Gastrocnemius medialis (tissue), 4 donors: ENCODE results near the gene IGFBPL1. TPM values are rescaled to one million over a fixed set of nuclear protein-coding genes. Genes with fewer than 3 reads are reported as not detected.

Experiments used
- ATAC-seq, 2 donors: fragments of 150-250 bp; one replicate each; pipeline ENCODE4 v1.9.1; 2016
- DNase-seq, 2 donors: peaks; one replicate each; pipeline ENCODE4 v3.0.0-alpha.2; 2019
- H3K27ac ChIP-seq, 4 donors: fragments of 200-600 bp; sonication (generic); 1 replicate in 1 of 4; 2 replicates in 3 of 4; pipeline ENCODE4 v1.5.1; 2016 to 2018; ENCODE audit warnings: mild to moderate bottlenecking in 2 of 4, moderate library complexity in 1 of 4
- H3K27me3 ChIP-seq, 3 donors: fragments of 200-600 bp; sonication (generic) in 2 of 3; 1 replicate in 1 of 3; 2 replicates in 2 of 3; pipeline versions ENCODE4 v1.5.1 to v1.6.0; 2016 to 2019; ENCODE audit warnings: mild to moderate bottlenecking in 1 of 3, moderate library complexity in 1 of 3
- H3K36me3 ChIP-seq, 2 donors: fragments of 200-600 bp; sonication (generic) in 1 of 2; one replicate each; pipeline ENCODE4 v1.5.1; 2017 to 2018
- H3K4me1 ChIP-seq, 2 donors: fragments of 200-600 bp; sonication (generic) in 1 of 2; one replicate each; pipeline ENCODE4 v1.5.1; 2016 to 2017; ENCODE audit warnings: mild to moderate bottlenecking in 2 of 2
- H3K4me3 ChIP-seq, 4 donors: fragments of 200-600 bp; sonication (generic) in 3 of 4; 1 replicate in 1 of 4; 2 replicates in 3 of 4; pipeline ENCODE4 v1.5.1; 2016 to 2019; ENCODE audit warnings: mild to moderate bottlenecking in 2 of 4
- H3K9me3 ChIP-seq, 3 donors: fragments of 200-600 bp; sonication (generic) in 2 of 3; 1 replicate in 1 of 3; 2 replicates in 2 of 3; pipeline ENCODE4 v1.5.1; 2016 to 2019
- CTCF ChIP-seq, 5 experiments: fragments of 450-650 bp in 3 of 5; fragments of 200-600 bp in 2 of 5; sonication (generic) in 2 of 5; IDR thresholded peaks in 4 of 5; conservative IDR thresholded peaks in 1 of 5; 1 replicate in 4 of 5; 2 replicates in 1 of 5; pipeline ENCODE4 v1.5.1; 2016 to 2019; ENCODE audit warnings: antibody characterized with exemption in 5 of 5, mild to moderate bottlenecking in 3 of 5, moderate library complexity in 3 of 5
- POLR2A ChIP-seq, 2 donors: fragments of 450-650 bp; IDR thresholded peaks; one replicate each; pipeline ENCODE4 v1.6.1; 2017; ENCODE audit warnings: antibody characterized with exemption in 2 of 2, mild to moderate bottlenecking in 2 of 2, moderate library complexity in 2 of 2
- in situ Hi-C, 4 donors: fragments of 200-750 bp; cut with MboI; loops; one replicate each; pipeline versions ENCODE4 v1.15.0 to v1.8.0; 2017; ENCODE audit warnings: low sequenced_read_pairs in 4 of 4
- intact Hi-C: fragments of 100-400 bp; cut with DNase I; formaldehyde crosslinking; loops from one replicate; pipeline ENCODE4 v1.15.1; 2023; ENCODE audit warnings: low total_unique reads
- total RNA-seq, 4 donors: library from RNA; depleted of rRNA; stranded (reverse); fragments of >200 nt; gene quantifications; one replicate each; pipeline versions ENCODE4 v1.1.0 to v1.2.3, GENCODE V29; 2016

The IGFBPL1 gene
- total RNA-seq, 4 donors from 2014 or later = not detected

DNA sequence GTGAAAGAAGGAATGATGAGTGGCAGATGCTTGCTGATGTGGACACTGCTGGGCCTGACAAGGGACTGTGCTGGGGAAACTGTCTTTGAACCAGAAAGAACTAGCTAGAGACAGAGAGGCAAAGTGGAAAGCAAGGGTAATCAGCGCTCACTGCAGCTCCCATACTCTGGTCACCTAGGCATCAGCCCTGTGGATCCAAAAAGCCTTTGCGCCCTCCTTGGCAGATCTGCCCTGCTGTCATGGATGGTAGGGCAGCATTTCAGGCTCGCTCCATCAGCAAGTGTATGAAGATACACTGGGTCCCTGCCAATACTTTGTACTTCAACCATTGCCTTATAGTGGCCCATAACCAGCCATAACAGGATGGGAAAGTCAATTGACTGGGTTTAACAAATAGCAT lies 38.4 kb downstream of the IGFBPL1 start:
- Histone ChIP-seq H3K36me3 (no peaks in the 10 kb centered on the region), H3K27me3 (no peaks in the 10 kb centered on the region), H3K4me3 (no peak overlapping the region), H3K4me1 (peaks cover 28 to 36% of the 10 kb centered on the region in 2 donors), H3K27ac (peak overlapping the region in 1 of 4 donors; percentile 71), H3K9me3 (peaks cover 0 to 4% (median 4%) of the 10 kb centered on the region in 3 donors)
- no peak for ATAC-seq
- in situ Hi-C loops (loop anchor here in 1 of 4 donors (10.0 to 25.0 kb wide), 2 partner anchors 311 to 799 kb away; partner anchors contain the start of genes FBXO10 and TOMM5), intact Hi-C loops (loop anchor here (5.0 to 10.0 kb wide), 3 partner anchors 794 to 901 kb away; partner anchors contain the start of genes FBXO10, POLR1E and TOMM5)
- no peak for DNase-seq
- TF ChIP-seq POLR2A (IDR thresholded peaks at IDR 0.05) (no peak), CTCF (IDR thresholded peaks at IDR 0.05 in 4 of 5, conservative IDR thresholded peaks at IDR 0.05 in 1 of 5) (no peak)

DNA sequence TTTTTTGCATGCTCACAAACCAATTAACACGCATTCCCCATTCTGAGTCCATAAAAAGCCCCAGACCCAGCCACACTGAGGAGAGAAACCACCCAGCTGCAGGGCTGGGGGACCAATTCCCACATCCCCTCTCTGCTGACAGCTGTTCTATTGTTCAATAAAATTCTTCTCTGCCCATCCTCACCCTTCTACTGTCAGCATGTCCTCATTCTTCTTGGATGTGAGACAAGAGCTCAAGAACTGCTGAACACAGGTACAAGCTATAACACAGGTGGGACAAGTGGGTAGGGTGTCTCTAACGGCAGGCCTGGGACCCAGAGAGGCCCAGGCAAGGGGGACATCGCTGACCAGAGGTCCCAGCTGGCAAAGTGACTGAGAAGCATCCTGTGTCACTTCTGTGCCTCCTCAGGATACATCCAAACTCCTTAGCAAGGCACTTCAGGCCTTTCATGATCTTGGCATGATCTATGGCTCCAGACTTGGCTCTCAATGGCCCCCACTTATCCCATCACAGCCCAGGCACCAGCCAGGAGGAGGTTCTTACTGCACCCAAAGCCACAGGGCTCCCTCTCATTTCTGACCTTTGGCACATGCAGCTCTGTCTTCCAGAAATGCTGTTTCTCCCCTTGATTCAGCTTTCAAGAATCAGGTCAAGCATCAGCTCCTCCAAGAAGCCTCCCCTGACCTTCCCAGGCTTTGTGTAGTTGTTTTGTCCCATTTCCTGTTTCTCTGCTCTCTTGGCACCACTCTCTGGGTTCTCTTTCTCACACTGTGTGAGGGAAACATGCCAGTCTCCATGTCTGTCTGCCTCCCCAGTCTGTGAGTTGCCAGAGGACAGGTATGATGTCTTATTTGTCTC lies 39.0 kb downstream of the IGFBPL1 start:
- in situ Hi-C loops (loop anchor here in 1 of 4 donors (10.0 to 25.0 kb wide), 2 partner anchors 310 to 798 kb away; partner anchors contain the start of genes FBXO10 and TOMM5), intact Hi-C loops (loop anchor here (5.0 to 10.0 kb wide), 4 partner anchors 473 to 900 kb away; partner anchors contain the start of genes FBXO10, POLR1E and TOMM5)
- no peaks in the 10 kb centered on the region for H3K27me3 ChIP-seq
- H3K27ac ChIP-seq = peak overlapping the region in 1 of 4 donors; percentile 71
- no peak for ATAC-seq
- peaks cover 0 to 4% (median 4%) of the 10 kb centered on the region in 3 donors for H3K9me3 ChIP-seq
- no peak for DNase-seq
- TF ChIP-seq CTCF (IDR thresholded peaks at IDR 0.05 in 4 of 5, conservative IDR thresholded peaks at IDR 0.05 in 1 of 5) (no peak), POLR2A (IDR thresholded peaks at IDR 0.05) (no peak)
- H3K4me3 ChIP-seq = no peak overlapping the region
- H3K4me1 ChIP-seq = peaks cover 35 to 42% of the 10 kb centered on the region in 2 donors
- no peaks in the 10 kb centered on the region for H3K36me3 ChIP-seq

DNA sequence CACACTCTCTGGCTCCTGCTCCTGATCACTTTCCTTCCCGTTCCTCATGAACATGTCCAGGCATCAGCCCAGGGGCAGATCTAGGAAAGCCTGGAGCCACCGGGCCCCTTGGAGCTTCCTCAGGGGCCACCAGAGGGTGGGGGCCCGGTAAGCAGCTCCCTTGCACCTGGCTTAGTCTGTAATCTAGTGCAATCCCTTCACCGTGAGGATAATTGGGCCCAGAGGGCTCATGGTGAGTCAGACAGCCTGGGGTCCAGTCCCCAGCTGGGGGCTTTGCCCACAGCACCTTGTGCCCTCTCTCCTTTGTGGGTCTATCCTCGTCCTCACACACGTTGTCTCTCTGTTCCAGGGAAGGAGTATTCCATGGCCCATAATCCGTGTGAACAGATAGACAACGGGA lies 42.1 kb downstream of the IGFBPL1 start:
- intact Hi-C loops = loop anchor here (5.0 to 10.0 kb wide), 3 partner anchors 470 to 897 kb away; partner anchors contain the start of genes FBXO10 and POLR1E
- peaks cover 34% of the 10 kb centered on the region in 2 donors for H3K4me1 ChIP-seq
- no peak overlapping the region for H3K4me3 ChIP-seq
- TF ChIP-seq CTCF (IDR thresholded peaks at IDR 0.05 in 4 of 5, conservative IDR thresholded peaks at IDR 0.05 in 1 of 5) (no peak), POLR2A (IDR thresholded peaks at IDR 0.05) (no peak)
- ATAC-seq = no peak
- peak overlapping the region; percentile 82 to 94 (median 90) for H3K27ac ChIP-seq
- H3K36me3 ChIP-seq = no peaks in the 10 kb centered on the region
- peaks cover 0 to 4% (median 4%) of the 10 kb centered on the region in 3 donors for H3K9me3 ChIP-seq
- no peak for DNase-seq
- no peaks in the 10 kb centered on the region for H3K27me3 ChIP-seq
- in situ Hi-C loops = loop anchor here in 1 of 4 donors (10.0 to 25.0 kb wide), 2 partner anchors 307 to 795 kb away; partner anchors contain the start of genes FBXO10 and TOMM5

GRCh38 chr9:38380872-38381534 lies 43.3 kb downstream of the IGFBPL1 start:
- Histone ChIP-seq H3K27ac (peak overlapping the region; percentile 82 to 94 (median 90)), H3K36me3 (no peaks in the 10 kb centered on the region), H3K4me3 (no peak overlapping the region), H3K4me1 (peaks cover 30% of the 10 kb centered on the region in 2 donors), H3K9me3 (peaks cover 0 to 4% (median 4%) of the 10 kb centered on the region in 3 donors), H3K27me3 (no peaks in the 10 kb centered on the region)
- intact Hi-C loops = loop anchor here (1.0 to 10.0 kb wide), 4 partner anchors 364 to 896 kb away; partner anchors contain the start of genes FBXO10 and POLR1E
- TF ChIP-seq POLR2A (IDR thresholded peaks at IDR 0.05) (no peak), CTCF (IDR thresholded peaks at IDR 0.05 in 4 of 5, conservative IDR thresholded peaks at IDR 0.05 in 1 of 5) (no peak)
- ATAC-seq (peak; percentile 57 to 71), DNase-seq (peak; percentile 62 to 67)
- in situ Hi-C loops = loop anchor here in 1 of 4 donors (10.0 to 25.0 kb wide), 2 partner anchors 306 to 794 kb away; partner anchors contain the start of genes FBXO10 and TOMM5
